ENCODE results near the gene HBA1. TPM values are rescaled to one million over a fixed set of nuclear protein-coding genes. Genes with fewer than 3 reads are reported as not detected.

Gene HBA1
- total and polyA plus RNA-seq, 9 of the 15 experiments (the other 6 are each of a cell fraction or from before 2014, with no cell fraction given), result 128 to 2,388 (median 380) TPM

- TF ChIP-seq CBFA2T2 (conservative IDR thresholded peaks at IDR 0.05) (peak; percentile 97), ZNF23 (CRISPR knock-in tag; IDR thresholded peaks at IDR 0.05) (no peak), ATF3 (IDR thresholded peaks at IDR 0.05) (no peak), ATF3 (CRISPR knock-in tag; conservative IDR thresholded peaks at IDR 0.05) (no peak), ZNF830 (CRISPR knock-in tag; IDR thresholded peaks at IDR 0.05) (no peak), BHLHE40 (IDR thresholded peaks at IDR 0.05; ENCODE audit: low read length) (peak; percentile 30; the same call in 1 of the 2 replicates), PHTF2 (CRISPR knock-in tag; IDR thresholded peaks at IDR 0.05) (no peak), ARID1B (IDR thresholded peaks at IDR 0.05) (peak; percentile 97), HNRNPH1 (optimal IDR thresholded peaks at IDR 0.05; ENCODE audit: low read depth, low read length) (no peak), PTRF (tag; IDR thresholded peaks at IDR 0.05) (no peak), ZBTB5 (IDR thresholded peaks at IDR 0.05) (no peak), RBM22 (IDR thresholded peaks at IDR 0.05; ENCODE audit: low read depth, low read length, poor library complexity, severe bottlenecking) (no peak), ZBTB26 (CRISPR knock-in tag; IDR thresholded peaks at IDR 0.05) (no peak), ZNF212 (CRISPR knock-in tag; IDR thresholded peaks at IDR 0.05) (no peak), CBFA2T3 (IDR thresholded peaks at IDR 0.05) (peak; percentile 98), HNRNPUL1 (IDR thresholded peaks at IDR 0.05; ENCODE audit: low read length) (no peak), PRPF4 (IDR thresholded peaks at IDR 0.05; ENCODE audit: insufficient read depth, low read depth, low read length, poor library complexity, severe bottlenecking) (no peak), ZNF398 (CRISPR knock-in tag; IDR thresholded peaks at IDR 0.05) (no peak), CTBP1 (IDR thresholded peaks at IDR 0.05; ENCODE audit: borderline replicate concordance) (peak; percentile 45; the same call in 1 of the 2 replicates), NCOR1 (IDR thresholded peaks at IDR 0.05) (peak; percentile 96), ZNF184 (CRISPR knock-in tag; IDR thresholded peaks at IDR 0.05) (no peak)
Measured at GRCh38 chr16:143047-143446, 33.4 kb upstream of the HBA1 start (continued).
